Ishikawa (cell line): ENCODE data around the gene AK4.

Experiments used
- CEBPB ChIP-seq: IDR thresholded peaks from 2 replicates; pipeline ENCODE4 v1.6.1; 2012
- CREB1 ChIP-seq: IDR thresholded peaks from 2 replicates; pipeline ENCODE4 v1.6.1; 2012; ENCODE audit warnings: low read depth
- EP300 ChIP-seq: IDR thresholded peaks from 2 replicates; pipeline ENCODE4 v1.6.1; 2012; ENCODE audit warnings: borderline replicate concordance
- NFIC ChIP-seq: IDR thresholded peaks from 2 replicates; pipeline ENCODE4 v1.6.1; 2012
- RAD21 ChIP-seq: IDR thresholded peaks from 2 replicates; pipeline ENCODE4 v1.6.1; 2012; ENCODE audit warnings: low read depth
- REST ChIP-seq: IDR thresholded peaks from 2 replicates; pipeline ENCODE4 v1.6.1; 2012; ENCODE audit warnings: low read depth, mild to moderate bottlenecking
- TAF1 ChIP-seq: IDR thresholded peaks from 2 replicates; pipeline ENCODE4 v1.6.1; 2012; ENCODE audit warnings: low read depth, mild to moderate bottlenecking
- TEAD4 ChIP-seq: IDR thresholded peaks from 2 replicates; pipeline ENCODE4 v1.6.1; 2012
- YY1 ChIP-seq: IDR thresholded peaks from 2 replicates; pipeline ENCODE4 v1.6.1; 2012; ENCODE audit warnings: low read depth
- TF ChIP-seq, protein P1 (sequence below): IDR thresholded peaks from 2 replicates; pipeline ENCODE4 v1.6.1; 2012
- TF ChIP-seq, protein P2 (sequence below): IDR thresholded peaks from 2 replicates; pipeline ENCODE4 v1.6.1; 2012

- TF ChIP-seq NFIC, result no peak
- TF ChIP-seq RAD21, result no peak
- TF ChIP-seq CEBPB, result no peak
- TF ChIP-seq, protein P1, sequence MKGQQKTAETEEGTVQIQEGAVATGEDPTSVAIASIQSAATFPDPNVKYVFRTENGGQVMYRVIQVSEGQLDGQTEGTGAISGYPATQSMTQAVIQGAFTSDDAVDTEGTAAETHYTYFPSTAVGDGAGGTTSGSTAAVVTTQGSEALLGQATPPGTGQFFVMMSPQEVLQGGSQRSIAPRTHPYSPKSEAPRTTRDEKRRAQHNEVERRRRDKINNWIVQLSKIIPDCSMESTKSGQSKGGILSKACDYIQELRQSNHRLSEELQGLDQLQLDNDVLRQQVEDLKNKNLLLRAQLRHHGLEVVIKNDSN, result no peak
- no peak for TF ChIP-seq EP300
- TF ChIP-seq CREB1, result no peak
- TF ChIP-seq, protein P2, sequence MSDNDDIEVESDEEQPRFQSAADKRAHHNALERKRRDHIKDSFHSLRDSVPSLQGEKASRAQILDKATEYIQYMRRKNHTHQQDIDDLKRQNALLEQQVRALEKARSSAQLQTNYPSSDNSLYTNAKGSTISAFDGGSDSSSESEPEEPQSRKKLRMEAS, result no peak
- TF ChIP-seq TAF1, result no peak
- no peak for TF ChIP-seq TEAD4
- TF ChIP-seq YY1, result no peak
- TF ChIP-seq REST, result no peak
Observed at GRCh38 chr1:65176056-65176450, 28.1 kb downstream of the AK4 start.
